ENCODE results near the gene AKT2.

The AKT2 gene

GRCh38 chr19:40313229-40313983, 28.3 kb upstream of the AKT2 start:
- no peak for DNase-seq (ENCODE audit: low spot score)
- no peak for TF ChIP-seq CTCF (IDR thresholded peaks at IDR 0.05; ENCODE audit: extremely low read depth, missing control alignments)

- TF ChIP-seq CTCF (IDR thresholded peaks at IDR 0.05; ENCODE audit: extremely low read depth, missing control alignments), result no peak
Measured at GRCh38 chr19:40312533-40312932, 27.4 kb upstream of the AKT2 start.

GRCh38 chr19:40309666-40310065, 24.5 kb upstream of the AKT2 start:
- no peak for DNase-seq (ENCODE audit: low spot score)
- TF ChIP-seq CTCF (IDR thresholded peaks at IDR 0.05; ENCODE audit: extremely low read depth, missing control alignments), result no peak

More at GRCh38 chr19:40312533-40312932, 27.4 kb upstream of the AKT2 start:
- no peak for DNase-seq (ENCODE audit: low spot score)

GRCh38 chr19:40305403-40305802, 20.3 kb upstream of the AKT2 start:
- DNase-seq (ENCODE audit: low spot score), result peak; percentile 84
- TF ChIP-seq CTCF (IDR thresholded peaks at IDR 0.05; ENCODE audit: extremely low read depth, missing control alignments), result peak; percentile 69

GRCh38 chr19:40304306-40304705, 19.2 kb upstream of the AKT2 start:
- no peak for DNase-seq (ENCODE audit: low spot score)
- no peak for TF ChIP-seq CTCF (IDR thresholded peaks at IDR 0.05; ENCODE audit: extremely low read depth, missing control alignments)

GRCh38 chr19:40303765-40304164, 18.6 kb upstream of the AKT2 start:
- DNase-seq (ENCODE audit: low spot score), result no peak
- TF ChIP-seq CTCF (IDR thresholded peaks at IDR 0.05; ENCODE audit: extremely low read depth, missing control alignments), result no peak

GRCh38 chr19:40302224-40303011, 17.3 kb upstream of the AKT2 start:
- no peak for DNase-seq (ENCODE audit: low spot score)
- no peak for TF ChIP-seq CTCF (IDR thresholded peaks at IDR 0.05; ENCODE audit: extremely low read depth, missing control alignments)
